ENCODE measurements around the gene ADGRV1.

- TF ChIP-seq CTCF (IDR thresholded peaks at IDR 0.05; ENCODE audit: extremely low read depth in 1 of 2, insufficient read depth in 1 of 2, low read depth in 1 of 2, low read length in 2 of 2) (no peak), POLR2A (IDR thresholded peaks at IDR 0.05; ENCODE audit: low read depth, low read length) (no peak), MYC (IDR thresholded peaks at IDR 0.05; ENCODE audit: low read depth, low read length) (no peak), EZH2 (IDR thresholded peaks at IDR 0.05; ENCODE audit: borderline replicate concordance, low read depth, low read length, severe bottlenecking) (no peak), MAX (IDR thresholded peaks at IDR 0.05; ENCODE audit: insufficient read depth, insufficient read length) (no peak), POLR2AphosphoS5 (IDR thresholded peaks at IDR 0.05; ENCODE audit: insufficient read depth, low read depth, low read length) (no peak), FOS (IDR thresholded peaks at IDR 0.05; ENCODE audit: borderline replicate concordance, insufficient read depth, low read length) (no peak), JUN (IDR thresholded peaks at IDR 0.05; ENCODE audit: borderline replicate concordance, insufficient read depth, insufficient read length, low read depth) (no peak)
Observed at GRCh38 chr5:91095786-91096385, 537.3 kb downstream of the ADGRV1 start.
